ENCODE measurements around the gene APH1B.
"Not testable (repeated sequence)": the region's sequence is repeated elsewhere in the genome, so short reads cannot be mapped to it uniquely, and the experiment has no call there.

The APH1B gene

DNA sequence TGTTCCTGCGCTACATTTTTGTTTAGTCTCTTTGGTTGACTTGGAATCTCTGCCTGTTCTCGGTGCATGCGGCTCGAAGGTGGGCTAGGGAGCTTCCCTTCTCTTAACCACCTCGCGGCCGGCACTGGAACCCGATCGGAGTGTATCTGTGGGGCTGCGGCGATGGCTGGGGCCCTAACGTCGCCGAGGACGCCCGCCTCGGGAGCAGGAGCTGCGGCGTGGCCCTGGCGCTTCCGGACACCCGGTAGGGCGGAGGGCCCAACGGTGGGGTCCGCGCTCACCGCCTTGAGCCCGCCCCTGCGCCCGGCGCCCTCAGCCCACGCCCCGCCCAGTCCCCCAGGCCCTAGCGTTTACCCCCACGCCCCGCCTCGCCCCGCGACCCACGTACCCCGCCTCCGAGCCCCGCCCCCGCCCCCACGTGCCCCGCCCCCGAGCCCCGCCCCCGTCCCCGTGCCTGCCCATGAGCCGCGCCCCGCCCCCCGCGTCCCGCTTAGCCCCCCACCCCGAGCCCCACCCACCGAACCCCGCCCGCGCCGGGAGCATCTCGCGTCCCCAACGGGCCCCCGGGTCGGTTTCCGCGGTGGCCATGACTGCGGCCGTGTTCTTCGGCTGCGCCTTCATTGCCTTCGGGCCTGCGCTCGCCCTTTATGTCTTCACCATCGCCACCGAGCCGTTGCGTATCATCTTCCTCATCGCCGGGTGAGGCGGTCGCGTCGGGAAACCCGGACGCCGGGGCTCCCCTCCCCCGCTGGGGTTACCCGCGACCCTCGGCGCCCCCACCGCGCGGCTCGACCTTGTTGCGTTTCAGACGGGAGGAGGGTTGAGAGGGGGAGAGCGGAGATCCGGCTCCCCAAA is at the start of gene APH1B:
Gene APH1B (plus strand): TSS at position 568 of the 855 bp plus-strand sequence. CDS start 19 bp downstream, at position 587.
- DNase-seq, result peak; percentile 88

DNA sequence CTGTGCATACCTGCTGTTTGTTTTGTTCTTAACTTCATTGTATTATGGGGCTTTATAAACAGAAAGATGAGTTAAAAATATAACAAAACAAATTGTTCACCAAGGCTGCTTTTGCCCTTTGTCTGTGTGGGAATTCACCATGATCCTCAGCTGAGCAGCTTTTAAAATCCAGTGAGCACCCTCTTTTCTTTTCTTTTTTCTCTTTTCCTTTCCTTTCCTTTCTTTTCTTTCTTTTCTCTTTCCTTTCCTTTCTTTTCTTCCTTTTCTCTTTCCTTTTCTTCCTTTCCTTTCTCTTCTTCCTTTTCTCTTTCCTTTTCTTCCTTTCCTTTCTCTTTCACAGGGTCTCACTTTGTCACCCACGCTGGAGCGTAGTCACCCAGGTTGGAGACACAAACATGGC is 49.7 kb upstream of the APH1B start:
- no peak for DNase-seq

DNA sequence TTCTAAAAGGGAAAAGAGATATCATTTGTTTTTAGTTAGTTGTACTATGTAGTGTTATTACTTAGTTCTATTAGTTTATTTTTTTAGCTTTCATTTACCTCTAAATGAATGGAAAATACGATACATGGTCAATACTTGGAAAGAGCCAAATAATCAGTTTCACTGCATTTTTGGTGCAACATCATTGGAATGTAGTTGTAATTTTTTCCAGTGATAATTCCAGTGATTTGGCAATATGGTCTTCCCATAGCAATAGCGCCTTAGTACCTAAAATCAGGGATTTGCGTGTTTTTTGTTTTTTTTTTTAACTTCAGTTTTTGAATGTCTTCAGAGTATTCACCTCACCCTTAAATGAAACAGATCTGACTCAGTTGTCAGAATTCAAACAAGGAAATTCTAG is 46.2 kb upstream of the APH1B start:
- DNase-seq, result no peak

DNA sequence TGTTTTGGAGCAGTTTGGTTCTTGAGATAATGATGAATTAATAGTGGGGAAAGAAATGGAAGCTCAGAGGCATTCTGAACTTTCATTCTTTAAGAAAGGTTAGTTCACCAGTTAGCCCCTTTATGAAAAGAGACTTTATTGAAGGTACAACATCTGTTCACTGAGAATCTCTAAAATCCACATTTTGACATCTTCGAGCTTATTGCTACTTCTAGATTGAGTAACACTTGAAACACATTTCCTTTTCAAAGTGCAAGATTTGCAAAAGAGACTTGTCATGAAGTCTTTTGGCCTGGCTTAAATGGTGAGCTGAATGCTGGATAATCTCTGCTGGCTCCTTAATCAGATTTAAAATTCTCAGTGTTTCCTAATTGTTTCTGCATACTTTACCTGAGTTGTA is 45.7 kb upstream of the APH1B start:
- no peak for DNase-seq

DNA sequence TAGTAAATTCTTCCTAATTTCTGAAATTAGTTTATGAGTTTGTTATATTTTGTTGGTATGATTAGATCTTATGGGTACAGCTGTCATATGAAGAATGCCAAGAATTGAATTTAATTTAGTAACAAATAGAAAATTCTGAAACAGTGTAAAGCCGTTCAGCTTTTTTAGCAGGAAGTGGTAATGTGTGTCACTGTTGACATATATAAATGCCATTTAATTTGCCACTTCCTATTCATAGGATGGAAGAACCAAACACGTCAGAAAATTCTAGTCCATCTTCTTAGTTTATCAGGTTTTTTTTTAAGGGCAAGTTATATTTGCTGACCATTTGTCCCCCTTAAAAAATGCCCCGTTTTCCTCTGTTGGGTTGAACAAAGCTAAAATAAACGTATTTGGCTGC is 45.0 kb upstream of the APH1B start:
- no peak for DNase-seq

DNA sequence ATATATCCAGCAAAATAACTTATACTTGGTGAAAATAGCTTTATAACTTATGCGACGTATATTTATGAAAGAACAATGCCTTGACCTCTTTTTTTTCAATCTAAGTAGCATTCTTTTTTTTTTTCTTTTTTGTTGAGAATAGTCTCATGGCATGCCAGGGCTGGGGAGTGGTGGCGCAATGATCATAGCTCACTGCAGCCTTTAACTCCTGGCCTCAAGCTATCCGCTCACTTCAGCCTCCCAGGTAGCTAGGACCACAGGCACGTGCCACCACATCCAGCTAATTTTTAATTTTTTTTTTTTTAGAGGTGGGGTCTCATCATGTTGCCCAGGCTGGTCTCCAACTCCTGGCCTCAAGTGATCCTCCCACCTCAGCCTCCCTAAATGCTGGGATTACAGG is 44.5 kb upstream of the APH1B start:
- no peak for DNase-seq

DNA sequence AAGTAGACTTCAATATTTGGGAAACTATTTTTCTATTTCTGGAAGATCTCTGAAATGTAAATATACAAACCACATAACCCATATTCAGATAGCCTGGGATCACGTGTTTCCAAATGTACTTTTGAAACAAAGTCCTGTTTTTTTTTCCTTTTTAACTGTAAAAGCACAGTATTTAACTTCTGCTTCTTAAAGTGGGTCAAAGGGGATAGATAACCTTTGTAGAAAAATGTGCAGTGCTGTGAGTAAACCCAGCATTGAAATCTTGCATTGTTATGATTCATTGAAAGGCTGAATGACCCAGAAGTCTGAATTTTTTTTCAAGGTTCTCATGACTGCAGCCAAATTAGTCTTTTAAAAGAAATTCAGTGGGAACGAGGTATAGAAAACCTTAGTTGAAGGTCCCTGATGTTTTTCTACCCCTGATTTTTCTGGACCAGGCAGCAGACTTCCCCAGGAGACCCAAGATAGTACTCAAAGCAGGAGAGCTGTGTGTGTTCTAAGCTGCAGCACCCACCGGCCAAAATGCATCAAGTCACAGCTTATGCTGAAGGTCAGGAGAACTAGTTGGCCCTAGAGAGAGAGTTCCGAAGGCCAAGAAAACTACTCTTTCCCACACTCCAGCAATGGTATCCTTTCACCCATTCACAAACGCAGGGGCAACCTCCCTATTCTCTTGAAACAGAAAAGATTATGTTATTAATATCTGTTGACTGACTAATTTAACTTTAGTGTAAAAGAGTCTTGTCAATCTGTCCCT is 43.6 kb upstream of the APH1B start:
- DNase-seq, result no peak

DNA sequence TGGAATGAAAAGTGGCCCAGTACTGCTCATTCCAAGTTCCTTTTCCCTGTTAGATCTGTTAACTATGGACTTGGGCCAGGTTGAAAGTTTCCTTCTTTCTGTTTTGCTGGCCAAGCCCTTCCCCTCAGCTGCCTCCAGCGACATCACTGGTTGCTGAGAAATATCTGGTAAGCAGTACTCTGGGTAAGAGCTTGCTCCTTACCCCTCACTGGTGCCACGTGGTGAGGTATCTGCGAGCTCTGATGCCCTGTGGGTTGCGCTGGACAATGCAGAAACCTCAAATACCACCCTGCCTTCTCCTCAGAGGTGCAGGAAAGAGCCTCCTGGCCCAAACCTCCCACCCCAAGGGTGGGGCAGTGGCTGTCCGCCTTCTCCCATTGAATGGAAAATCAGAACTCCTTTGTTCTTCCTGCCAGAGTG is 42.9 kb upstream of the APH1B start:
- no peak for DNase-seq

DNA sequence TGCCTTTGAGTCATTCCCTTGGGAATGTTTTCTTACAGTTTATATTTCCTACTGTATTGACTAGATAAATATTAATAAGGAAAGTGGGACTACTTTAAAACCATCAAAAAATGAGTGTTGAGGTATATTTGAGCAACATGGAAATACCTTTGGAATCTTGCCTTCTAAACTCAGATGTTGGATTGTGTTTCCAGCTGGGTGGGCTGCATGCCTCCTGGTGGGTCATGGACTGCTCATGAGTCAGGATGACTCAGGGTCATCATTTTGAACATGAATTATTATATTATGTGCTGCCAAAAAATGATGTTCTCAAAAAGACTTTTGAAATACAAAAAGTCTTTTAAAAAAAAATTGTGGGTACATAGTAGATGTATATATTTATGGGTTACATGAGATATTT is 41.1 kb upstream of the APH1B start:
- no peak for DNase-seq

DNA sequence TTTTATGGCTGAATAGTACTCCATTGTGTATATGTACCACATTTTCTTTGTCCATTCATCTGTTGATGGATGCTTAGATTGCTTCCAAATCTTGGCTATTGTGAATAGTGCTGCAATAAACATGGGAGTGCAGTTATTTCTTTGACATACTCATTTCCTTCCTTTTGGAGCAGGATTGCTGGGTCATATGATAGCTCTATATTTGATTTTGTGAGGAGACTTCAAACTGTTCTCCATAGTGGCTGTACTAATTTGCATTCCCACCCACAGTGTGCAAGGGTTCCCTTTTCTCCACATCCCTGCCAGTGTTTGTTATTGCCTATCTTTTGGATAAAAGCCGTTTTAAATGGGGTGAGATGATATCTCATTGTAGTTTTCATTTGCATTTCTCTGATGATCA is 40.3 kb upstream of the APH1B start:
- DNase-seq, result not testable (repeated sequence)

DNA sequence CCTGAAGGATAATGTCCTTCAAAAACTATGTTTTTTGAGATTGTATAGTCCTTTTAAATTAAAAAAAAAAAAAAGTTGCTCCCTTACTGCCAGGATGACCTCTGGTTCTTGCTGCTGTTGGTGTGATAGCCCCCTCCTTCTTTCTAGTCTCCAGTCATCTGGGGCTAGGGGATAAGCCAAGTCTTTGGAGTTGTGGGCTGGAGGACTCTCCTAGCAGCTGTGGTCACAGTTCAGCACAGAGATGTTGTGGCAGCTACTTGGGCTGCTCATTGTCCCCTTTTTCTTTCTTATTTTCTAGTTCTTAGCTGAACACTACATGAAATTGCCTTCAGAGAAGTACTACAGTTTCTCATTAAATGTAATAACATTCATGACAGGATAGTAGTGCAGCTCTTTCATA is 39.2 kb upstream of the APH1B start:
- DNase-seq, result no peak

DNA sequence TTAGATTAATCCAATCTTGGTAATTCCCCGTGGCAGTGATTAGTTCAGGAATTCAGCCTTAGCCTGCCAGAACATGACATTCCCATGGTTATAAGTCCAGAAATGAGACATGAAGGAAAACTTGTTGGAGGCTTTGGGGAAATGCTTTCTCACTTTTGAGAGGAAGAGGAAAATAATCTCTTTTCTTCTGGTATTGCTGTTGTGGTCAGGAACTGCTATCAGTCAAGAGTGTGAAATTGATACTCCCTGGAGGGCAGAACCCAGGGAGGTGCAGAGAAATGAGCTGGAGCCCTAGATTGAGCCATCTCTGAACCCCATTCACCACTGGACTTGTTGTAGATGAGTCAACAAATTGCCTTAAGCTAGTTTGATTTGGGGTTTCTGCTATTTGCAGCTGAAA is 38.6 kb upstream of the APH1B start:
- no peak for DNase-seq

DNA sequence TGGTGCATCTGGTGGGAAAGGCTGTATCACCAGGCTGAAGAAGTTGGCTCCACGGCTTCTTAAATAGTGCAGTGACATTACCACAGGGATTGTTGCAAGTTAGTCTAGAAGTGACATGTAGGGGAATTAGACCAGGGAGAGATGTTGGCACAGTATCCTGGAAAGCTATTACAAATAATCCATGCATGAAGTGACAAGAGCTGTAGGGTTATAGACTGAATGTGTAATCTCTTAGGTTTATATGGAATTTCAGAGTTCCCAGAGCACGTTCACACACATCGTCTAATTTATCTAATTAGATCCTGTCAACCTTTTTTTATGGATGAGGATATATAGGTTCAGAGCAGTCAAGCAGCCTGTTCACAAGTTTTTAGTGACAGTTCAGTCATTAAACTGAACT is 37.3 kb upstream of the APH1B start:
- no peak for DNase-seq

DNA sequence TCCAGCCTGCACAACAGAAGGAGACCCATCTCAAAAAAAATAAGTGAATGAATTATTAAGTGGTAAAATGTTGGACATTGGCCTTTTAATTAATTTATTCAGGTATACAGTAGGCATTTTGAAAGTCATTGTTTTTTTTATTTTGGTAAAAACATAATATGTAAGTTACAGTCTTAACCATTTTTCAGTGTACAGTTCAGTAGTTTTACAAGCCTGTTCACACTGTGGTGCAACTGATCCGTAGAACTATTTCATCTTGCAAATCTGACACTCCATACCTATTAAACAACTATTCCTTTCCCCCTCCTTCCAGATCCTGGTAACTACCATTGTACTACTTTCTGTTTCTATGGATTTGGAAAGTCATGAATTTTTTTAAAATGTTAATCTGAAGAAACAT is 36.1 kb upstream of the APH1B start:
- no peak for DNase-seq

DNA sequence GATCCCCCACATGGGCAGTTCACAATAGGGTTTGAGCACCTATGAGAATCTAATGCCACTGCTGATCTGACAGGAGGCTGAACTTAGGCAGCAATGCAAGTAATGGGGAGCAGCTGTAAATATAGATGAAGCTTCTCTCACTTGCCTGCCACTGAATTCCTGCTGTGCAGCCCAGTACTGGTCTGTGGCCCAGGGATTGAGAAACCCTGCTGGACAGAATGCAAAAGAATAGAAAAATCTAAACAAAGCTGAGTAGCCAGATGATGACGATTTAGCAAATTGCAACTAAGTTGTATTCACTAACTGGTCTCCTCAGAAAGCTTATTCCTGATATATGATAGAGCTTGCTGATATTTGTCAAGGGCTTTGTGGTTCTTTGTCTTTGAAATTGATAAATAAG is 34.3 kb upstream of the APH1B start:
- DNase-seq, result no peak

DNA sequence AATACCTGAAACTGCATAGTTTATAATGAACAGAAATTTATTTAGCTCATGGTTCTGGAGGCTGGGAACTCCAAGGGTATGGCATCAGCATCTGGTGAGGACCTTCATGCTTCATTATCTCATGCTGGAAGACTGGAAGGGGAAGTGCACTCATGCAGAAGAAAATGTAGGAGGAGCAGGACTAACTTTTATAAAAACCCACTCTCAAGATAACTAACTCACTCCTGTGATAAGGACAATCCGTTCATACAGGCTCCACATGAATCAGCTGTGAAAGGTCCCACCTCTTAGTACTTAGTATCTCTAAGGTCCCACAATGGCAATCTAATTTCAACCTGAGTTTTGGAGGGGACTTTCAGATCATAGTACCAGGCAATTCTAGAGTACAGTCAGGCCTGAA is 33.6 kb upstream of the APH1B start:
- no peak for DNase-seq

DNA sequence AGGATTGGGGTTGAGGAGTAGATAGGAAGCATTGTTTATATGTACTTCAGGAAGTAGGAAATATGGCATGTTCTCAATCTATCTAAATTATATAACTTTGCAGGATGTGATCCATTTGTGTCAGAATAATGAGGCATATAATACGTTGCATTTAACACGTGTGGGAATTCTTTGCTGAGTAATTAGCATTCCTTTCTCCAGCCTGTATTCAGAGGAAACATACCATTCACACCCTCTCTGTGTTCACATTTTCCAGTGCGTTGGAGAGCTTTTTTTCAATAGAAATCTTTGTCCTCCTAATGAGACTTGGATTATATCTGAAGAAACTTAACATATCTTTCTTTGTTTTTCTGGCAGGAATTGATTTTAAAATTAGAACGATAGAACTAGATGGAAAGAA is 33.0 kb upstream of the APH1B start:
- DNase-seq, result no peak

DNA sequence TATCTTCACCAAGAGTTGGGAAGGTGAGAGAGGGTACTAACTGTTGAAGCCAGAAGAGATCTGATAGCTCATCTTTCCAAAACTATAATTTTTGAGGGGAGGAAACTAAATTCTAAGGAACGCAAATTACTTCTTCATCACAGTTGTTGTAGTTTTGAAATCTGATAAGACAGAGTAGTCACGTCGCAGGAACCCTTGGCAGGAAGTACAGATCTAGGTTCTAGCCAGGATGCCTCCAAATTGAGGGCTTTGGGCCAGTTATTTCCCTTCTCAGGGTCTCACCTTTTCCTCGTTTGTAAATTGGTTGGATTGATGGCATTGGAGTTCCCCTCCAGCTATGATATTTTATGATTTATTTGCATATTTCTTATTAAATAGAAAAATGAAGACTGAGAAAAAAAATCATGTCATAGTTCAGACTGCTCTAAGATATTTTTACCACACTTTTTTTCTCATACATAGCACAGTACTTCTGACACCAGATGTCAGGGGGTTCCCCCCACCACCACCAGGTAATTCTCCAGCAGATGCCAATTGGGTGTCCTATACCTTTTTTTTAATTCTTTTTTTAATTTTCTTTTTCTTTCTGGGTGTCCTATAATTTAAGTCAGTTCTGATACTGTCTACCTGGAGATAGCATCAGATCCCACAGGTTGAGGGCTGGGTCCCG is 32.3 kb upstream of the APH1B start:
- DNase-seq, result no peak

DNA sequence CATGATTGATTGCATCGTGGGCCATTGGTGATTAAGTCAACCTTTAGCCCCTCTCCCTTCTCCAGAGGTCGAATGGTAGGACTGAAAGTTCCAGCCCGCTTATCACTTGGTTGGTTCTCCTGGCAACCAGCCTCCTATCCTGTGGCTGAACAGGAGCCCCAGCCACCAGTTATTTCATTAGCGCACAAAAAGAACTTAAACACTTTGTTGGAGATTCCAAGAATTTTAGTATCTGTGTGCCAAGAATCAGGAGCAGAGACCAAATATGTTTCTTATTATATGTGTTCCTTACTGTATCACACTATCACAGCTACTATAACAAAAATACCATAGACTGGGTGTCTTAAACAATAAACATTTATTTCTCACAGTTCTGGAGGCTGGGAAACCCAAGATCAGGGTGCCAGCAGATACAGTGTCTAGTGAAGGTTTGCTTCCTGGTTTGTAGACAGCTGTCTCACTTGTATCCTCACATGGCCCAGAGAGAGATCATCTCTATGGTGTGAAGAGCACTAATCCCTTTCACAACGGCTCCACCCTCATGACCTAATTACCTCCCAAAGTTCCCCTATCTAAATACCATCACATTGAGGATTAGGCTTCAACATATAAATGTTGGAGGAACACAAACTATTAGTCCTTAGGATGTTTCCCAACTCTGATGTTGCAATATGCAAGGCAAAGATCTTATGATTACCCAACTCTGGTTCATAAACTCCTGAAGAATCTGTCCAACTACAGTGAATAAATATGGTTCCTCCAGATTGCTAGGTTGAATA is 30.5 kb upstream of the APH1B start:
- no peak for DNase-seq

DNA sequence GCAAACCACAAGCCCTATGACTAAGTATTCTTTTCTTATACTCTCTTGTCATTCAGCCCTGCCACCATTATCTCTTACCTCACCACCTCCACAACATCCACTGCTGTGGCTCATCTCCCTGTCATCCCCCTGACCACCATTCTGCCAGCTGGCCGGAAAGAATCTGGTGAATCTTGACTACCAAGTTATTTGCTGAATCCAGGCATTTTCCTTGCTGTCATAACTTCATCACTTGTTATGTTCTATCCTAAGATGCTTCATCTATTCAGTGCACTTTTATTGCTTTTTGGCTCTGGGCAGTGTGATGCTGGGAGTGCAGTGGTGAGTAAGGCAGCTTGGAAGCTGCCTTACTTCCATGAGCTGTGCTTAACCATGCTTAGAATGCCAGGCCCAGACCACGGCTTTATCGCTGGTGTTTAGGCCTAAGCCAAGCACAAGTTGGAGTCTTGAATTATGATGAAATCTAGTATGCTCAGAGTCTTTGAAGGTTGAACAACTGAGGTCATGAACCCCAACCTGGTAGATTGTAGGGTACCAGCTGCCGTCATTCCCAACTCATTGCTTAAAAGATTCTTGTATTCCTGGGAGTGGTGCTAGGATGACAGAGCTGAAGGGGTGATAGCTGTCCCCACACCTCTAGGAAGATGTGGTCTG is 27.0 kb upstream of the APH1B start:
- DNase-seq, result no peak

DNA sequence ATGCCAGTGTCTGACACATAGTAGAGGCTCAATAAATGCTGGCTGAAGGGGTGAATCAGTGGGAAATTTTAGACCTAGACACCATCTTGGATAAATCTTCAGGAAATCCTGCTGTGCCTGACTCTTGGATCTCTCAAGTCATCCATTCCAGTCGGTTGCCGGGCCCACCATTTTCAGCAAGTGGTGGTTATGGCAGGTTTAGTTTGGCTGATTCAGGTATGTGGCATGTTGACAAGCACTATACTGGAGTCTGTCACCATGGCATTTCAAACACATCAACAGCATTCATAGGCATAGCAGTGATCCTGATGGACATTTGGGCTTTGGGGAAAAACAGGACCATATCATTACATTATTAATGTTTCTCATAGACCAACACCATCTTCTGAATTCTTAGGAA is 25.7 kb upstream of the APH1B start:
- DNase-seq, result no peak

DNA sequence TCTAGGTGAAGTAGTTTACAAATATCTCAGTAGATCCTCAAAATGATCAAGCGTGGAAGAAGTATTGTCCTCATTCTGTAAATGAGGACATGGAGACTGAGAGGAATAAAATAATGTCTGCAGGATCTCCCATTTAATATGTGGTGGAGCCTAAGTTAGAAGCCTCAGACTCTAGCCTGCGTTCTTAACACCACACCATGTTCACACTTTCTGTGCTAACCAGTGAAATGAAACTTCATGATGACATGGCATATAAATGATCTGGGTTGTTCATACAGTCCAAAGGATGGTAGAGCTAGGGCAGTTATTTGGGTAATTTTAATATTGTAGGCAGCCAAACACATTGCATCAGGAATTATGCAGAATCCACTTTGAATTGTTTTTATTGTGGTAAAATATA is 25.1 kb upstream of the APH1B start:
- no peak for DNase-seq

DNA sequence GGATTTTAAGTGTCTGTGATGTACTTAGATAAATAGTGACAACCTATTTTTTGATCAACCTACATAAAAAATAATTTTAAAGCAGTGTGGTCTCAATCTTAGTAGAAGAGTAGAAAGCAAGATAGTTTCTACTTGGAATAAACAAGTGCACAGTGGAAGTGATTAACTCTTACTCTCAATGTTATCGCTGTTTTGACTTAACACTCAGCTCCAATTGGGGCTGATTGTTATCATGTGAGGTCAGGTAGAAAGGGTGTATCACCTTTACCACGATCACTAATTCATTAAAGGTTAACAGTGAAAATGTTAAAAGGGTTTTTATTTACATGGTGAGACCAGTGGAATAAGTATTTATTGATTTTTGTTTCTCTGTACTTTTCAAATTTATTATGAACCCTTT is 22.4 kb upstream of the APH1B start:
- no peak for DNase-seq

All from retina (tissue), 1 donor.